ENCODE results near the gene OR12D2. TPM values are rescaled to one million over a fixed set of nuclear protein-coding genes. Genes with fewer than 3 reads are reported as not detected.

Gene OR12D2
- total RNA-seq, 1 donor from 2014 or later: not detected

Other genes with a start within 250 kb of the OR12D2 start
- not detected for gene OR2J2, start 224.7 kb upstream of the OR12D2 start, total RNA-seq
- gene OR14J1, start 93.9 kb upstream of the OR12D2 start, total RNA-seq: not detected
- gene OR5V1, start 26.8 kb upstream of the OR12D2 start, total RNA-seq: not detected
- gene OR12D3, start 20.3 kb upstream of the OR12D2 start, total RNA-seq: not detected
- gene OR12D1, start 19.3 kb downstream of the OR12D2 start, total RNA-seq: not detected
- gene OR10C1, start 43.7 kb downstream of the OR12D2 start, total RNA-seq: not detected
- gene OR11A1, start 61.4 kb downstream of the OR12D2 start, total RNA-seq: not detected
- not detected for gene OR2H1, start 61.5 kb downstream of the OR12D2 start, total RNA-seq
- gene MAS1L, start 92.3 kb downstream of the OR12D2 start, total RNA-seq: not detected
- 8.8 TPM for gene UBD, start 164.1 kb downstream of the OR12D2 start, total RNA-seq
- gene OR2H2, start 189.5 kb downstream of the OR12D2 start, total RNA-seq: not detected
- gene GABBR1, start 237.6 kb downstream of the OR12D2 start, total RNA-seq: 64.3 TPM

Data from ureter (tissue), 1 donor.